ENCODE data around the gene DMD. TPM values are rescaled to one million over a fixed set of nuclear protein-coding genes. Genes with fewer than 3 reads are reported as not detected.

The DMD gene
- total RNA-seq, 1 donor from 2014 or later, result 0.64 TPM

DNA sequence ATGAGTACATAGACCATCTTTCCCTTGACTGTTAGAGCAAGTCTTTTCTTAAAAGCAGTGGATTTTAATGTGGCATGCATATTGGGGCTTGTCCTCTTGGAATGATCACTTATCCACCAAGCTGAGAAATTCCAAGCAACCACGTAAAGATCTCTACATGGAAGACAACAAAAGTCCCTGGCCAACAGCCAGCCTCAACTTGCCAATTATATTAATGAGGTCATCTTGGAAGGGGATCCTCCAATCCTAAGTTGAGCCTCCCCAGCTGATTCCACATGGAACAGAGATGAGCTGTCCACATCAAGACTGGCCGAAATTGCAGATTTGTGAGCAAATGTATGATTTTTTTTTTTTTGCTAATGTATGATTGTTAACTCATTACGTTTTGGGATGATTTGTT, 2118.9 kb downstream of the DMD start:
- intact Hi-C loops (cut with micrococcal nuclease), result no loop called here

GRCh38 chrX:31091819-31092218, 2119.5 kb downstream of the DMD start:
- intact Hi-C loops (cut with micrococcal nuclease), result no loop called here

- intact Hi-C loops (cut with micrococcal nuclease), result no loop called here
Measured at GRCh38 chrX:31074522-31074921, 2136.8 kb downstream of the DMD start.

DNA sequence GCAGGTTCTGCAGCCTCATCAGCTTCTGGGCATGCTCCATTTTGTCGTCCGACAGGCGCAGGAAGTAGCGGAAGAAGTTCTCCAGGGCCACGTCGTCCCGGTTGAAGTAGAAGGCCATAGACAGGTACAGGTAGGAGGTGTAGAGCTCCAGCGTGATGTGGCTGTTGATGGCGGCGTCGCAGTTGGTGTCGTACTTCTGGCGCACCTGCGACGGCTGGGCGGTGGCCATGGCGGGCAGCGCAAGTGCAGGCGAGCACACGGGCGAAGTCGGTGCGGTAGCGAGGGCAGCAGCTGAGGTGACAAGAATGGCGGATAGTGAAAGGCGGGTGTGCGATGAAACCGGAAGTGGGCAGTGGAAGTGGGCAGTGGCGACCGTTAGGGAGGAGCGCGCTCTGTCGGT, 2139.6 kb downstream of the DMD start, which contains the start of gene FTHL17:
Gene FTHL17, minus strand, starts transcription at position 317 of the 400 bp plus-strand sequence. Its CDS starts 88 bp downstream, at position 229.
- intact Hi-C loops (cut with micrococcal nuclease), result no loop called here

DNA sequence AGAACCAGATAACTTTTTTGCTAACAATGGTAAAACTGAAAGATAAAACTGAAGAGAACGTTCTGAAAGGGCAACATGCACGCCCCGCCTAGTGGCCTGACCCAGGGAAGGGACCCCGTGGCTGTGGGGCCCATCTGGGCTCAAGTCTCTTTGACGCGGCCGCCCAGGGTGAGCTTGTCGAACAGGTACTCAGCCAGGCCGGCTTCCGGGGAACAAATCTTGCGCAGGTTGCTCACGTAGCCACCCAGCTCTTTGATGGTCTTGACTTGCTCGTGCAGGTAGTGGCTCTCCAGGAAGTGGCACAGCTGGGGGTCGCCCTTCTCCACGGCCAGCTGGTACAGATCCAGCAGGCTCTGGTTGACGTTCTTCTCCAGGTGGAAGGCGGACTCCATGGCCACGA, 2140.1 kb downstream of the DMD start:
- intact Hi-C loops (cut with micrococcal nuclease), result no loop called here

GRCh38 chrX:31070057-31070468, 2141.3 kb downstream of the DMD start:
- intact Hi-C loops (cut with micrococcal nuclease), result no loop called here
